NCI-H2196 (cell line): ENCODE data around the gene TPMT.
"Not testable (repeated sequence)": the region's sequence is repeated elsewhere in the genome, so short reads cannot be mapped to it uniquely, and the experiment has no call there.

Experiments
- DNase-seq: peaks from one replicate; lab custom pipeline; 2025; ENCODE audit not compliant: unreplicated experiment; lab: John Stamatoyannopoulos, UW

Gene TPMT

DNA sequence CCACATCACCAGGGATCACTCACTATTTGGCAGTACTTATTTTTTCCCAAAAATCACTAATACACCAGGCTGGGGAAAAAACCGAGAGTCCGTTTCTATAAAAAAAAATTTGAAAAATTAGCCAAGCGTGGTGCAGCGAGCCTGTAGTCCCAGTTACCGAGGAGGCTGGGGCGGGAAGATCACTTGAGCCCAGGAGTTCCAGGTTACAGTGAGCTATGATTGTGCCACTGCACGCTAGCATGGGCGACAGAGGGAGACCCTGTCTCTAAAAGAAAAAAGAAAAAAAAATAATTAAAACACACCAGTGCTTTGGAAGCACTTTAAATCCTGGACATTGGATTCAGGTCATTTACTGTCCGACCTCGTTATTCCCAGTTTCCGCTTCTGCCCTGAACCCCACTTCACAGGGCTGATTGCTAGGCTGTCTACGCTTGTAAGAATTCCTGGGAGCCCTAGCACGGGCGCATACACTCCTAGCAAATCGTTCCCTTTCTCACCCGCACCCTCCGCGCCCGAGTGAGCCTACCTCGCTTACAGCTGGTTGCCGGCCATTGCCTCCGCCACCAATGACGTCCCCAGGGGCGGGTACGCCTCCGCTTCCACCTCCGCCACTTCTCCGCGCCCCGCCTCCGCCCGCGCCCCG lies at the start of gene TPMT:
TPMT (minus strand) TSS at position 571 of the 643 bp plus-strand sequence. CDS start 5,950 bp downstream, outside the sequence.
- DNase-seq = no peak

DNA sequence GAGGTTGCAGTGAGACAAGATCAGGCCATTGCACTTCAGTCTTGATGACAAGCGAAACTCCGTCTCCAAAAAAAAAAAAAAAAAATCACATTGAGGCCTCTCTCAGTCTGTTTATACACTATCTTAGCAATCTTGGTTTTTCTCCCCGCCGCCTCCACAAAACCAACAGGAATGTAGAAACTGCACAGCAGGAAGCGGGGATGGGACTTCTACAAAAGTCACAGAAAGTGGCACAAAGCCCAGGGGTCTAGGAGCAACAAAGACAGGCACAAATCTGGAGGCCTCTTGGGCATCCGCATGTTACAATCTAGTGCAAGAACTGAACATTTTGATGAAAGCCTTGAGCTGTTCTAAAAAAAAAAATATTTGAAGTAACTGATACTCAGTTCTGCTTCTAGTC lies 48.9 kb upstream of the TPMT start:
- no peak for DNase-seq

DNA sequence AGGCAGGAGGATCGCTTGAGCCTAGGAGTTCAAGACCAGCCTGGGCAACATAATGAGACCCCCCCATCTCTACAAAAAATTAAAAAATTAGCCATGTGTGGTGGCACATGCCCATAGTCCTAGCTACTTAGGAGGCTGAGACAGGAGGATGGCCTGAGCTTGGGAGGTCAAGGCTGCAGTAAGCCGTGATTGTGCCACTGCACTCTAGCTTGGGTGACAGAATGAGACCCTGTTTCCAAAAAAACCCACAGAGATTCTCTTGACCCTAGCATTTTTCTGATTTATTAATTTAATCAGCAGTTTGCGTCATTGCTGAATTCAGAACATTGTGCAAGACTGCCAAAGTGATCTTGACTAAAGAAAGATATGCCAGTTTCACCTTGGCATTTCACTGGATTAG lies 37.1 kb upstream of the TPMT start:
- DNase-seq = no peak

DNA sequence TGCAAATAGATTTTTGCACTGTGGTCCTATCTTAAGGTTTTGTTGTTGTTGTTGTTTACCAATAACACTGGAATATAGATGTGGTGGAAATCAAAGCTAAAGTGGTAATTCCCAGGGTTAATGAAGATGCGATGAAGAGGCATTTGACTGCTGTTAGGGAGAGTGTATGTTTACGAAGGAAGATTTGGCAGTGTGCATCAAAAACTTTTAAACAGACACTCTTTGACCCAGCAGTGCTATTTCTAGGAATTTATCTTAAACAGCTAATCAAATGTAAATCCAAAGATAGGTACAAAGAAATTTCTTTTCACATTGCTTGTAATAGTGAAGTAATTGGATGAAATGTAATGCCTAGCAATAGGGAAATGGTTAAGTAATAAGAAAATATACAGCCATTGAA lies 34.3 kb upstream of the TPMT start:
- DNase-seq = no peak

DNA sequence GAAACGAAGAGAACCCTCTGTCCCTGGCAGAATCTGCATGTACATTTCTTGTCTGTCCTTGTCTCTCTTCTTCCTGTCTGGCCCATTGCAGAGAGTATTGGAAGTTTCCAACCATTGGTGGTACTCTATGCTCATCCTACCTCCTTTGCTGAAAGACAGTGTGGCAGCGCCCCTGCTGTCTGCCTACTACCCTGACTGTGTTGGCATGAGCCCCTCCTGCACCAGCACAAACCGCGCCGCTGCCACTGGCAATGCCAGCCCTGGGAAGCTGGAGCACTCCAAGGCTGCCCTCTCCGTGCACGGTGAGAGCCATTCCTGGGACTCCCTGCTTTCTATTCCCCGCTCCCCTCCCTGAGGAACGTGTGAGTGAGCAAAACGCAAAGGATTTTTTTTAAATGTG lies 32.8 kb upstream of the TPMT start:
- no peak for DNase-seq

DNA sequence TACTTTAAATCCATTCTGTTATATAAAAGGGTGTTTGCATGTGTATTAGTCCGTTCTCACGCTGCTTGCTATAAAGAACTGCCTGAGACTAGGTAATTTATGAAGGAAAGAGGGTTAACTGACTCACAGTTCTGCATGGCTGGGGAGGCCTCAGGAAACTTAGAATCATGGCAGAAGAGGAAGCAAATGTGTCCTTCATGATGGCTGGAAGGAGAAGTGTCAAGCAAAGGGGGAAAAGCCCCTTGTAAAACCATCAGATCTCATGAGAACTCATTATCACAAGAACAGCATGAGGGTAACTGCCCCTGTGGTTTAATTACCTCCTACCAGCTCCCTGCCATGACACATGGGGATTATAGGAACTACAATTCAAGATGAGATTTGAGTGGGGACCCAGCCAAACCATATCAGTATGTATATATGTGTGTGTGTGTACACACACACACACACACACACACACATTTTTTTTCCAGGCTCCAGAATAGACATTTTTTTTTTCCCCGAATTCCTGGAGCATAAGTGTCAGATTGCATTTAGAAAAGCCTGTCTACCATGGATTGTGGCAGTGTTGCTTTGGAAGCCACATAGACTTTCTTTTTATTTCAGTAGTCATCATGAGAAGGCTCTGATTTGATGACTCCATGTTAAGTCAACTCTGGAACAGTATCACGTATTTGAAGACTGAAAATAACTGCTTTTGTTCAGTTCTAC lies 31.8 kb upstream of the TPMT start:
- DNase-seq = no peak

DNA sequence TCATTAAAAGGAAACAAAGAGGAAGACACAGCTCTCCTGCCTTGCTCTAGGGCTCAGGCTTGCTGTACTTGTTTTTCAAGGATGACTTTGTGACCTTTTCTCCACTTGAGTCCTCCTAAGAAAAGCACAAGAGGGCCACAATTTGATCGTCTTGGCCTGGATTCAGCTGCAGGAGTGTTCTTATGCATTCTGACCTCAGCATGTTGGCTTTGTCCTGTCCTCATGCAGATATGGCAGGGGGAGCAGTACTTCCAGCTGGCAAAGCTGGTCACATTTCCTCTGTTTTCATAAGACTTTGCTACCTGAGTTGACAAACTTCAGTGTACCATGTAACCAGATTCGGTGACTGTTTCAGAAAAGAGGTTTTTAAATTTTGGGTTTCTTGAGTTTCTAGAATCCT lies 31.2 kb upstream of the TPMT start:
- peak; percentile 14 for DNase-seq

DNA sequence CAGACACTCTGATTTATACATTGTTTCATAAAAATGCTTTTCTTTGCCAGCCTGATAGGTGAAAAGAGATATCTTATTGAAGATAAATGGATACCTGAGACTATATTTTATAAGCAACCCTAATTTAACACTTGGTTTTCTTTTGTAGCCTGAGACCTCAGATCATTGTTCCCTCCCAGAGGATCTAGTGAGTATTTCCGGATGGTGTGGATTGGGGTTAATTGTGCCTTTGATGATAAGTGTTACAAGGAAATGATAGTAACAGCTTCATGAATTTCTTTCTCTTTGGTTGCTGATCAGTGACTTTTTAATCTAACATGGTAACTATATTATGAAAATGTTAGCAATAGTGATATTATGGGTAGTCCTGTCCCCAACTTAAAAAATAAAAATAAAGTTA lies 30.7 kb upstream of the TPMT start:
- DNase-seq = no peak

DNA sequence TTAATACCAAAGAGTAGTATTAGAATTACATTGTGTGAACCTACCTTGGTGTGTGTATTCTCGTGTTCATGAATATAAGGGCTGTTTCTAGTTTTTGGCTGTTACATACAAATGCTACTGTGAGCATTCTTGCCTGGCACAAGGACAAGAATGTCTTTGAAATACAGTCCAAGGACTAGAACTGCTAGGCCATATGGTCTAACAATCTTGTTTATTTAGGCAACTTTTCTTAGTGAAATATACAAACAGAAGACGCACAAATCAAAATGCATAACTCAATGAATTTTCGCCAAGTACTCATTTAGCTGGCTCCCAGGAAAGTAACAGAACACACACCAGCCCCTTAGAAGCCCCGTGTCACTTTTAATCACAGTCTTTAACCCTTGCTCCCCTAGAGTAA lies 28.9 kb upstream of the TPMT start:
- no peak for DNase-seq

DNA sequence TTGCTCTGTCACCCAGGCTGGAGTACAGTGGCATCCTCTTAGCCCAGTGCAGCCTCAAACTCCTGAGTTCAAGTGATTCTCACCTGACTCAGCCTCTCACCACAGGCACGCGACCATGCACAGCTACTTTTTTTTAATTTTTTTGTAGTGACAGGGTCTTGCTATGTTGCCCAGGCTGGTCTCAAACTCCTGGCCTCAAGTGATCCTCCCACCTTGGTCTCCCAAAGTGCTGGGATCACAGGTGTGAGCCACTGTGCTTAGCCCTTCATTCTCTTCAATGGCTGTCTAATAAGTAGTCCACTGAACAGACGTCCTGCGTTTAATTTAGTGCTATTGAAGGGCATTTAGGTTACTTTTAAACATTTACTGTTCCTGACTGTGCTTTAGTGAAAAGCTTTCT lies 27.7 kb upstream of the TPMT start:
- no peak for DNase-seq

DNA sequence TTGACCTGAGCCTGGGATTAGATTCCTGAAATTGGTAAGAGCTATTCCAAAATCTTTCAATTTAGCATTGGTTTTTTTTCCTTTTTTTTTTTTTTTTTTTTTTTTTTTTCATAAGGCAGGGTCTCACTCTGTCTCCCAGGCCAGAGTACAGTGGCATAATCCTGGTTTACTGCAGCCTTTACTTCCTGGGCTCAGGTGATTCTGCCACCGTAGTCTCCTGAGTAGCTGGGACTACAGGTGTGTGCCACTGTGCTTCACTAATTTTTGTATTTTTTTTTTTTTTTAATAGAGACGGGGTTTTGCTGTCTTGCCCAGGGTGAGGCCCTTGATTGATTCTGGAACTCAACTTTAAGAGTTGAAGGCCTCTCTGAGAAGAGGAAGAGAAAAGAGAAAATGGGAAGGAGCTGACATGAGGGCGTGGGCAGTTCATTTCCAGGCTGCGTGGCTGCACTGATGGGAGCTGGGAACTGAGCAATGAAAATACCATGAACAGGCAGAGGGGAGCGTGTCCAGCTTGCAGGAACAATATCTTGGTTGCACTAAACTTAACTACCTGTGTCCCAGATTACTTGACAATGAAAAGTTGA lies 25.0 kb upstream of the TPMT start:
- DNase-seq = no peak

DNA sequence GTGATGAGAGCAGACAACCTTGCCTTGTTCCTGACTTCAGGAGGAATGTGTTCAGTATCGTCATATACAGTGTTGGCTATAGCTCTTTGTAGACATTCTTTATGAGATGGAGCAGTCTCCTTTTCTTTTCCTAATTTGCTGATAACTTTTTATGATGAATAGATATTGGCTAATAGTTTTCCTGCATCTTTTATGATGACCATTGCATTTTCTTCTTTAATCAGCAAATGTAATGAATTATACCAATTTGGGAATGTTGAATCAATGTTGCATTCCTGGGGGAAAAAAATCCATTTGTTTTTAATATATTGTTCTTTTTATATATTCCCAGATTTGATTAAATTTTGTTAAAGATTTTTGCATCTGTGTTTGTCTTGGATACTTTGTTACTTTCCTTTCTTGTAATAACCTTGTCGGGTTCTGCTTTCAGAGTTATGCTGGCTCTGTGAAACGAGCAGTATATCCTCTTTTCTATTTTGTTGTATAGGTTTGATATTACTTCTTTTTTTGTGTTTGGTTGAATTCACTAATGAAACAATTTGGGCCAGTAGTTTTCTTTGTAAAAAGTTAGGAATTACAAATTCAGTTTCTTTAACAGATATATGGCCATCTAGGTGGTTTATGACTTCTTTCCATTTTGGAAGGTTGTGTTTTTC lies 24.2 kb upstream of the TPMT start:
- no peak for DNase-seq

DNA sequence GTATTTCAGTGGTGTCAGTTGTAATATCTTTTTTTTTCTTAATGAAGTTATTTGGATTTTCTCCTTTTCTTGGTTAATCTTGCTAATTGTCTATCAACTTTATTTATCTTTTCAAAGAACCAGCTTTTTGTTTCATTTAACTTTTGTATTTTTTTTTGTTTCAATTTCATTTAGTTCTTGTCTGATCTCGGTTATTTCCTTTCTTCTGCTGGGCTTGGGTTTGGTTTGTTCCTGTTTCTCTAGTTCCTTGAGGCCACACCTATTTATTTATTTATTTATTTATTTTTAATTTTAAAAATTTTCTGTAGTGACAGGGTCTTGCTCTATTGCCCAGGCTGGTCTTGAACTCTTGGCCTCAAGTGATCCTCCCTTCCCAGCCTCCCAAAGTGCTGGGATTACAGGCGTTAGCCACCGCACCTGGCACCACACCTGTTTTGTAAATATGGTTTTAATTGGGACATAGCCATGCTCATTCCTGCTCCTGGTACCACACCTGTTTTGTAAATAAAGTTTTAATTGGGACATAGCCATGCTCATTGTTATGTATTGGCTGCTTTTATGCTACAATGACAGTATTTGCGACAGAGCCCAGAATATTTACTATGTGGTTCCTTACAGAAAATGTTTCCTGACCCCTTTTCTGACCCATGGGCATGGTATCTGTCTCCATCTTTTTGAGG lies 22.5 kb upstream of the TPMT start:
- DNase-seq = no peak

DNA sequence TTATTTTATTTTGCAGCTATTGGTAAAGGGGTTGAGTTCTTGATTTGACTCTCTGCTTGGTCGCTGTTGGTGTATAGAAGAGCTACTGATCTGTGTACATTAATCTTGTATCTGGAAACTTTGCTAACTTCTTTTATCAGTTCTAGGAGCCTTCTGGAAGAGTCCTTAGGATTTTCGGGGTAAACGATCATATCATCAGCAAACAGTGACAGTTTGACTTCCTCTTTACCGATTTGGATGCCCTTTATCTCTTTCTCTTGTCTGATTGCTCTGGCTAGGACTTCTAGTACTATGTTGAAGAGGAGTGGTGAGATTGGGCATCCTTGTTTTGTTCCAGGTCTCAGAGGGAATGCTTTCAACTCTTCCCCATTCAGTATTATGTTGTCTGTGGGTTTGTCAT lies 21.3 kb upstream of the TPMT start:
- DNase-seq = not testable (repeated sequence)

DNA sequence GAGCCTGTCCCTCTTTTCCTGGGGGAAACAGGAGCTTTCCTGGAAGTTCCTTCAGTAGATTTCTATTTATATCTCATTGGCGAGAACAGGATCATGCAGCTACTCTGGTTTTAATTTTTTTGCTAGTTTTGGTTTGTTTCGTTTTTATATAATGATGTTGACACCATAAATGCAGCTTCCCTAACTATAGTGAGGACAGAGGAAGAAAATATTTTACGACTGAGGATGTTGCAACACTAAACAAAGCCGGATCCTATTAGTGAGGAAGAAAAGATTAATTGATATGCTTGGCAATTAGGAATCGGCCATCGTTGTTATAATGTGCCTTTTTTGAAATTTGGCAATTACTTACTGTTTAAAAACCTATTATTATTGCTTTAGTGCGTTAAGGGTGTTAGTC lies 17.0 kb upstream of the TPMT start:
- no peak for DNase-seq

DNA sequence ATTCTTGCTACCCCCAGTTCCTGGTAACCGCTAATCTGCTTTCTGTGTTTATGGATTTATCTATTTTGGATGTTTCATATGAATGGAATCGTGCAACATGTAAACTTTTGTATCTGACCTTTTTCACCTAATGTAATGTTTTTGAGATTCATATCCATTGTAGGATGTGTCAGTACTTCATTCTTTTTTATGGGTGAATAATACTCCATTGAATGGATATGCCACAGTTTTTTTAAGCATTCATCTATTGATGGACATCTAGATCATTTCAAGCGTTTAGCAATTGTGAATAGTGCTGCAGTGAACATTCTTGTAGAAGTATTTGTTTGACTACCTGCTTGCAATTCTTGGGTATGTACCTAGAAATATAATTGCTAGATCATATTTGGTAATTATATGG lies 13.4 kb upstream of the TPMT start:
- DNase-seq = no peak

DNA sequence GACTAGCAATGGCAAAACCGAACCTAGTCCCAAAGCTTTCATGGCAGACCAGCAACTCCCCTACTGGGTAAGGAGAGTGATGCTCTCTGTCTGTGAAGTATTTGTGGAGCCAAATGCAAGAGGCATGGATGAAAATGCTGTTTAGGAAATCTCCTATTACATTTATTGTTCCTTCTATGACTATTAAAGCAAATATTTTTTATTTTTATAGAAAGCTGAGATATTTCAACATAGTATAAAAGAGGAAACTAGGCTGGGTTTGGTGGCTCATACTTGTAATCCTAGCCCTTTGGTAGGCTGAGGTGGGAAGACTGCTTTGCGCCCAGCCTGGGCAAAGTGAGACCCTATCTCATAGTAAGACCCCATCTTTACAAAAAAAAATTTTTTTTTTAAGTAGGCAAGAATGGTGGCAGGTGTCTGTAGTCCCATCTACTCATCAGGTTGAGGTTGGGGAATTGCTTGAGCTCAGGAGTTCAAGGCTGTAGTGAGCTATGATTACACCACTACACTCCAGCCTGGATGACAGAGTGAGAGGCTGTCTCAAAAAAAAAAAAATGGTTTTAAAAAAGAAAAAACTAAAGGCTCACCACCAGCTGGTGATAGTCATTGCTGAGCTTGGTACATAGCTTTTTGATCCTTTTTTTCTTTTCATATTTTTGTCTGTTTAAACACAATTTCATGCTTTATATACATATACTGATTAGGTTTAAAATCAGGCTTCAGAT lies 11.6 kb upstream of the TPMT start:
- DNase-seq = no peak

DNA sequence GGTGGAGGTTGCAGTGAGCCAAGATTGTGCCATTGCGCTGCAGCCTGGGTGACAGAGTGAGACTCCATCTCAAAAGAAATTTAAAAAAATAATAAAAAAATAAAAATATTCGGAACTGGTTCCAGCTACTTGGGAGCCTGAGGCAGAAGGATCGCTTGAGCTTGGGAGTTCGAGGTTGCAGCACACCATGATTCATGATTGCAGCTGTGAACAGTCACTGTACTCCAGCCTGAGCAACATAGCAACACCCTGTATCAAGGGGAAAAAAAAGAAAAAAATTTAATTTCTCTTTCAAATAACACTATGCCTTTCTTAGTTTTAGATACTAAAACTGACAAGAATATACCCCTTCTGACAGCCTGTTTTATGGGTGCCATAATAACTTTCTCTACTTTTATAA lies 10.9 kb upstream of the TPMT start:
- DNase-seq = no peak

DNA sequence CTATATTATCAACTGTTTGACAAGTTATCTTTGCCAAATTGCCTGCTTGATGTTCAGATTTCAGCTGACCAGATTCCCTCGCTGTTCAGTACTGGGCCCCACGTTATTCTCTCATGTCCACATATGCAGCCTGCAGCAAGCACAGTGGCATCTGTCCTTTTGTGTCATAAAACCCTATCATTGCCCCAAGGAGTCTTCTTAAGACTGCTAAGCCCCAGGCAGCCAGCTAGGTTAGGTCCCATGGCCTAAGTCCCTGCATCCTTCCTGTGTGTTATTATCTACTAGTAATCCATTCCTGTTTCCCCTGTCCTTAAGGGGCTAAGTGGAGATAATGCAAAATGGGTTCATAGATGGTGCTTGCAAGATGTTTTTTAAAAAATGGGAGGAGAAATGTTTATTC lies 7.5 kb upstream of the TPMT start:
- DNase-seq = no peak

DNA sequence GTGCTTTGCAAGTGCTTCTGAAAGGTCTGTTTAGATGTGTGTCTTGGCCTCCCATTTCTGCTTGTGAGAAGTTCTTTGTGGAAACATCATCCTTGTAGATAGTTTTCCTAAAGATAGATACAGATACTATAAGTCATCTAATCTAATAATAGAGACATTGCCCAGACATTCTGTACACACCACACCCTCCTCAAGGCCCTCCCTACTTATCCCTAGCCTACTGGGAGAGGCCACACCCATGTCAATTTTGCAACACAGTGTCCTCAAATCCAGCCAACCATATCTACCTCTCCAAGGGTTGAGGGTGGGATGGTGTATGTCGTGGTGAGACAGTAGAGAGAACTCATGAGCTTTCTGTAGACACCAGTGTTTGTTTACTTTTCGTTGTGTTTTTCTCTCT lies 6.6 kb upstream of the TPMT start:
- no peak for DNase-seq

DNA sequence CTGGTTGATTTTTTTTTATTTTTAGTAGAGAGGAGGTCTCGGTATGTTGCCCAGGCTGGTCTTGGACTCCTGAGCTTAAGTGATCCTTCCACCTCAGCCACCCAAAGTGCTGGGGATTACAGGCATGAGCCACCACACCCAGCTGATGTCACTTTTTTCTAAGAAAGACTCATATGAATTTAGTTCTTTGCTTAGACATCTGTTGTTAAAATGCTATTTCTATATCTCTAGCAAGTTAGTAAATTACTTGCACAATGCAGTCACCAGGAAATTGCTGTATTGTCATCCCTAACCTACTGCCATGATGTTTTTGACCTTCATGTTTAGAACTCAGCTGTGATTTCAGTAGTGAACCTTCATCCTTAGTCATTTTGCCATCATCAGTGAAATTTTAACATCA lies 6.0 kb upstream of the TPMT start:
- DNase-seq = no peak
